Nucleus accumbens (tissue), 56 donors: Measurements from ENCODE around the gene SPATA19.
A peak's percentile ranks its signal among the peaks of the same experiment; 100 is the strongest.

ENCODE experiments used
- DNase-seq, 56 donors: peaks; one replicate each; lab custom pipeline; 2025; lab: John Stamatoyannopoulos, UW

Gene SPATA19

GRCh38 chr11:133840479-133840941 is 4.8 kb downstream of the SPATA19 start:
- DNase-seq = no peak

GRCh38 chr11:133835593-133836548 is 9.4 kb downstream of the SPATA19 start:
- DNase-seq = no peak

GRCh38 chr11:133834682-133835592 is 10.4 kb downstream of the SPATA19 start:
- peak in 29 of 56 donors; percentile 7 to 72 (median 29) for DNase-seq

- no peak for DNase-seq
These were observed 11.2 kb downstream of the SPATA19 start for GRCh38 chr11:133833898-133834681.

- peak in 1 of 56 donors; percentile 38 for DNase-seq
These were observed 12.1 kb downstream of the SPATA19 start for GRCh38 chr11:133832991-133833897.

- DNase-seq = no peak
These were observed 13.0 kb downstream of the SPATA19 start for GRCh38 chr11:133832096-133832990.

- DNase-seq = no peak
These were observed 14.1 kb downstream of the SPATA19 start for GRCh38 chr11:133830931-133831907.

- no peak for DNase-seq
These were observed 15.7 kb downstream of the SPATA19 start for GRCh38 chr11:133829566-133829965.

- DNase-seq = no peak
These were observed 16.4 kb downstream of the SPATA19 start for GRCh38 chr11:133828871-133829270.

- DNase-seq = no peak
These were observed 17.8 kb downstream of the SPATA19 start for GRCh38 chr11:133827556-133827955.

GRCh38 chr11:133826866-133827265 is 18.4 kb downstream of the SPATA19 start:
- DNase-seq = no peak

- no peak for DNase-seq
These were observed 19.6 kb downstream of the SPATA19 start for GRCh38 chr11:133825666-133826065.

- no peak for DNase-seq
These were observed 20.2 kb downstream of the SPATA19 start for GRCh38 chr11:133825156-133825555.

GRCh38 chr11:133824593-133824992 is 20.7 kb downstream of the SPATA19 start:
- DNase-seq = no peak

GRCh38 chr11:133823614-133824013 is 21.7 kb downstream of the SPATA19 start:
- DNase-seq = no peak

GRCh38 chr11:133823211-133823610 is 22.1 kb downstream of the SPATA19 start:
- DNase-seq = no peak

- DNase-seq = peak in 32 of 56 donors; percentile 5 to 73 (median 24)
These were observed 23.5 kb downstream of the SPATA19 start for GRCh38 chr11:133821776-133822175.
